H54 (cell line): ENCODE measurements around the gene GAB1.
"Not testable (repeated sequence)": the region's sequence is repeated elsewhere in the genome, so short reads cannot be mapped to it uniquely, and the experiment has no call there.

Experiments used
- DNase-seq: peaks from one replicate; pipeline ENCODE4 v3.0.0; 2011; ENCODE audit warnings: low spot score, mixed read lengths; ENCODE audit not compliant: insufficient read length
- FAIRE-seq: peaks from 3 replicates; lab custom pipeline; 2011; peaks lifted over from hg19 to GRCh38; lab: Jason Lieb, UNC
- POLR2A ChIP-seq: IDR thresholded peaks from 2 replicates; pipeline ENCODE4 v1.6.1; 2011; ENCODE audit warnings: low read depth, mild to moderate bottlenecking, low read length

The GAB1 gene

DNA sequence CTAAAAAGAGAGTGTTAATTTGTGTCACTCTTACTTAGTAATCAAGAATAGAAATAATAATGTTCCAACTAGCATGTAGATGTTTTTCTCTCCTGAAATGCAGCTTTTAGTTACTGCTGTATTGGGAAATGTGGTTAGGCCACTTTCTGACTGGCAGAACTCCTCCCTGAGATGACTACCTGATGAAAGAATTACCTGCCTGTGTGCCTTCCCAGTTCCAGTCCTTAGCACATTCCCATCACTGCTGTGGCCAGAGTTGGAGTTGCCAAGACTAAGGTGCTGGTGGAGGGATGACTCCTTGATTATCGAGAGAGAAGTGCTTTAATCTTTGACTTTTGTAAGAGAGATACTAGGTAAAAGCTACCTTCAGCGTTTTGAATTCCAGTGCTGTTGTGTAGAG, 9.5 kb downstream of the GAB1 start:
- DNase-seq (no peak), FAIRE-seq (no peak)
- TF ChIP-seq POLR2A, result no peak

DNA sequence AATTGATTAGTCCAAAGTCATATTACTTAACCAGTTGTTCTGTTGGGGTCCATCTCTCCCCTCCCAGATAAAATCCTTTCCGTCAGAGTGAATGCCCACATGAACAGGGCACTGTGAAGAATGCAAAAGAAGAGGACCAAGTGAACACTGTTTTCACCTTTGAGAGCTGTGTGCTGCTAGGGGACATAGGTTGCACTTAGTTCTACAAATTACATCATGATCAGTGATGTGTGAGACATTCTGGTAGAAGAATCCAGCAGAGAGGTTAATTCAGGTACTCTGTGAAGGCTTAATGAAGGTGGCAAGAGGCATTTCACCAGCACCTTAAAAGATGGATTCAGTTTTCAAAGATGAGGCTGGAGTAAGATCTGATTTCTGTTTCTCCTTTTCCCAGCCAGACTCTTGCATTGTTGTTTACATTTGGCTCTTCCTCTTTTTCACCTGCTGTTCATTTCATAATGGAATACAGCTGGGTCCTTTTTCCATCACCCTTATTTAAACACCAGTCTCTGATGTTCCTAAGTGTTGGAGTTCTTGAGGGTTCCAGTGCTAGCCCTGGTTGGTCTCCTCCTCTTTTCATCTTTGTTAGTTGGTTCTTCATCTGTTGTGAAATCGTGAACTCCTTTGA, 10.9 kb downstream of the GAB1 start:
- FAIRE-seq (no peak), DNase-seq (no peak)
- no peak for TF ChIP-seq POLR2A

DNA sequence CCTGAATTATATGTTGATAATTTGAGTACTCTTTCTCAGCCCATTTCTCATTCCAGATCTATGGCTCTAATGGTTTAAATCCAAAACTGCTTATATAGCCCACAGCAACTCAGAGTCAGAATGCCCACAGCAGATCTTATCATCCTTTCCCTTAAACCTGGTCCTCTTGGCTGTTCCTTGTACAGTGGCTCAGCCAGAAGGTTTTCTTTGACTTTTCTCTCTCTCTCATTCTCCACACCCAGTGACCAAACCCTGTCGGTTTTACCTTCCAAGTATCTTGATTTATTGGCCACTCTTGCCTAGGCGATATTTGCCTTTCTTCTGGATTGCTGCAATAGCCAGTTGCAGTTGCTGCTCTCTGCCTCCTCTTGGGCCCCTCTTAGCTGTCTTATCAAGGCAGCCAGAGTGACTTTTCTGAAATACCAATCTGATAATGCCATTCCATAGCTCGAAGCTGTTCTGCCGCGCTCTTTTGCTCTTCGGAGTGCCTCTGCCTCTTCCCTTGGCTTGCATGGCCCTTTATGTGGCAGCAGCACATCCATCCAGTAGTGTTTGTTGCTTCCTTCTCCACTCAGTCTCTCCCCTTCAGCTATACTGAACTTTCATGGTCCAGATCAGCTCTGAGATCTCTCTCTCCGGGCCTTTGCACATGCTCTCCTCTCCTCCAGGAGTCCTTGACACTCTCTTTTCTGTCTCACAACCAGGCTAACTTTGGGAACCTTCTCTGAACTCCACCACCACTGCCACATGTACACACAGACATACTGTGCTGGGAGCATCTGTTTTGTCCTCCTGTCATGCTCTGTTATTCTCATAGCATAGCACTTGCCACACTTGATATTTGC, 11.8 kb downstream of the GAB1 start:
- DNase-seq, result no peak
- FAIRE-seq, result no peak
- no peak for TF ChIP-seq POLR2A

DNA sequence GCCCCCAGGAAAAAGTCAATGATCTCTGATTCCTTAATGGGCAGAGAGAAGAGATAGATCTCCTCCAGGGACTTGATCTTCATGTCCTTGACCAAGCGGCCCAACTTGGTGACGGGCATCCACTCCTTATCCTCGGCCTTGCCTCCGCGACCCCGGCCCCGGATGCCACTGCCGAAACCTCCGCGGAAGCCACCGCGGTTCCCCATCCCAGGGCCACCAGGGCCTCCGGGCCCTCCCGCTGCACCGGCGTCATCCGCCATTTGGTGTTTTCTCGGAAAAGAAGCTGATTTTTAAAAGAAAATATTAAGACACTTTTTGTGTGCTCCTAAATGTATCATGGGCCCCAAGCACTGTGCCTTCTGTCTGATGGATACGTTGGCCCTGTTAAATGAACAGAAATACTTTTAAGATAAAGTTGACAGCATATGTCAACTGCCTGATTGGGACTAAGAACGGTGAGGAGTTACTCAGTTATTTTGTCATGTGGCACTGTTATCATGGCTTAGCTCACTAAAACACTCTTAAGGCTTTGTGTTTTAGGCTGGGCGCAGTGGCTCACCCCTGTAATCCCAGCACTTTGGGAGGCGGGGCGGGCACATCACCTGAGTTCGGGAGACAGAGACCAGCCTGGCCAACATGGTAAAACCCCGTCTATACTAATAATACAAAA, 13.3 kb downstream of the GAB1 start:
- not testable (repeated sequence) for FAIRE-seq, DNase-seq

DNA sequence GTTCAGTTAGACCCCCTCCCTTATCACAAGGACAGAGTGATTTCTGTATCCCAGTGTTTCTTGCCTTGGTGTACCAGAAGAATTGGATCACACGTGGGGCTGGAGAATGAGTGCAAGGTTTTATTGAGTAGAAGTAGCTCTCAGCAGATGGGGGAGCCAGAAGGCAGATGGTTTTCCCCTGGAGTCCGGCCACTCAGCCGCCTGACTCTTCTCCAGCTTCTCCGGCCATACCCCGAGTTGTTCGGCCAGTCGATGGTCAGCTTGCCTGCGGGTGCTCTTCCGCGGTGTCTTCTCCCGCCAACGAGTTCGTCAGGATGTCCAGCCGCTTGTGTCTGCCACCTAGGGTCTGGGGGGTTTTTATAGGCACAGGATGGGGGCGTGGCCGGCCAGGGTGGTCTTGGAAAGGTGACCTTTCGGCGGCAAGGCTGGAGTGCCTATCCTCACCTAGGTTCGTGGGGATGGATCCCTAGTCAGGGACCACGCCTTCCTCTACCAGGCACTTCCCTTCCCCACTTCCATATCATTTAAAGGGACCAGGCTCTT, 14.5 kb downstream of the GAB1 start:
- no peak for DNase-seq
- FAIRE-seq, result no peak
- no peak for TF ChIP-seq POLR2A

DNA sequence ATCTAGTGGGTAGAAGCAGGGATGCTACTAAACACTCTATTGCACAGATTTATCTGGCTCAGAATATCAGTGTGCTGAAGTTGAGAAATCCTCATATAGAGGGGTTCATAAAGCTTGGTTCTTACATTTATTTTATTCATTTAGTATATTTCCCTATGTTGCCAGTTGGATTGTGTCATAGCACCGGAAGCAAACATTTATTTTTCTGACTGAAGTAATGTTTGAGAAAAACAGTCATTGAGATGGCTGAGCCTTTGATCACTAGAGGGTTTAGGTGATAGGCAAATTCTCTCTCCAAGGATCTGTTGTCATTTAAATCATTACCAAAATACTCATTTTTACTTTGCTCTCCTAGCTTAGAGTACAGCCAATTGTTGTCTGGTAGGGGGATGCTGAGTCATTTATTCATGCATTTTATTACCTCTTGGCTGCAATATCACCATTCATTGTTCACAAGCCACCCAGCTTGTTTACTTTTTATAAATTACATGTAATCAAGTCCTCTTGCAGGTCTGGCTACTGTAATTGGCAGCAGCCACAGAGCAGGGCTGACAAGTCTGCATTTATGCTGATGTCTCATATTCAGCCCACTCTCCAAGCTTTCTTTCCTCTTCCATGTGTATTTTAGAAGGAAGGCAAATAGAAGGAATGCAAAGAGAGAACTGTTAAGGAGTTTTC, 15.2 kb downstream of the GAB1 start:
- TF ChIP-seq POLR2A, result no peak
- no peak for FAIRE-seq

DNA sequence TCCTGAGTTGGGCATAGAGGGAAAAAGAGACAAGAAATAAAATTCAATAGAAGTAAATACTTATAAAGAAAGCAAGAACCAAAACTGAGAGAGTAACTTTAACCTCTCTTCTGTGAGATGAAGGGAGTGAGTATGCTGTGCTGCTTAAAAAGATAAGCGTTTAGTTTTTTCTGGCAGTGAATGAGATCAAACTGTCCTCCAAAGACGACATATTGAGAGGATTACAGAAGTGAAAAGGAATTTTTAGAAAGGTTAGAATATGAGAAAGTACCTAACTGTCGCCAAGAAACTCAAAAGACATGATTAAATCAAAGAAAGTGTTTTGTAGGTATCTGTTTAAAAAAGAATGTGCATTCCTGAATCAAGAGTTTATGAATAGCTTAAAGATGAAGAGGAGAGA, 16.0 kb downstream of the GAB1 start:
- DNase-seq, result no peak
- FAIRE-seq, result no peak
- TF ChIP-seq POLR2A, result no peak

More for the DNA sequence above, 15.2 kb downstream of the GAB1 start:
- DNase-seq, result no peak

DNA sequence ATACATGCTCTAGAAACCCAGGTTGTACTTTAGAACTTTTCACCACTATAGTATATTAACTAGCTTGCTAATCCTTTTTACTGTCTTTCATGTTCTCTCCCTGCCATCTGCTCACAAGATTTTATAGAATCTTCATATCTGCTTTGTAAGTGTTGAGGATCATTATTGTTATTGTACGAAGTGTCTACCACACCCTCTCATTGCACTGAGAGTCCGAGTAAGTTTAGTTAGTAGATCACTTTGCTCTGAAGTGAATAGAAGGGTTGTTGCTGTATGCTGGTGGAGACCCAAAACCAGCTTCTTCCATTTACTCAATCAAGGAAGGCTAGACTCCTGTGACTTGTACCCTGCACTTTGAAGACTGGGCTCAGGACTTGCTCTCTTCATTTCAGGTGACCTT, 17.1 kb downstream of the GAB1 start:
- DNase-seq (no peak), FAIRE-seq (no peak)
- TF ChIP-seq POLR2A, result no peak

DNA sequence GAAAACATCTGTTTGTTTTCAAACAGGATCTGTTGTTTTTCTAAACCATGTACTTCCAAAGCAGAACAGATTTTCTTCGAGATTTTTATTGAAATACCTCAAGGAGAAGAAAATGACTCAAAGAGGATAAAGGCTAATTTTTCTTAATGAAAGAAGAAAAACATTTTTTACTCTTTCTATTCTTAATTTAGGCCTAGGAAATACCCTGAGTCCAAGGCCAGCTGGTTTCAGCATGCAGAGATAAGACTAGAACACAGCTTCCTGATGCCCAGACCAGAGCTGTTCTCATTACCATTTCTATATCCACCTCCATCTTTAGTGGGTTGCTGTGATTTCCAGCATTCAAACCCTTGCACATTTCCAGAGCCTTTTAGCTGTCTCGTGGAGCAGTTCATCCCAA, 18.3 kb downstream of the GAB1 start:
- FAIRE-seq, result no peak
- DNase-seq, result no peak
- TF ChIP-seq POLR2A, result no peak

DNA sequence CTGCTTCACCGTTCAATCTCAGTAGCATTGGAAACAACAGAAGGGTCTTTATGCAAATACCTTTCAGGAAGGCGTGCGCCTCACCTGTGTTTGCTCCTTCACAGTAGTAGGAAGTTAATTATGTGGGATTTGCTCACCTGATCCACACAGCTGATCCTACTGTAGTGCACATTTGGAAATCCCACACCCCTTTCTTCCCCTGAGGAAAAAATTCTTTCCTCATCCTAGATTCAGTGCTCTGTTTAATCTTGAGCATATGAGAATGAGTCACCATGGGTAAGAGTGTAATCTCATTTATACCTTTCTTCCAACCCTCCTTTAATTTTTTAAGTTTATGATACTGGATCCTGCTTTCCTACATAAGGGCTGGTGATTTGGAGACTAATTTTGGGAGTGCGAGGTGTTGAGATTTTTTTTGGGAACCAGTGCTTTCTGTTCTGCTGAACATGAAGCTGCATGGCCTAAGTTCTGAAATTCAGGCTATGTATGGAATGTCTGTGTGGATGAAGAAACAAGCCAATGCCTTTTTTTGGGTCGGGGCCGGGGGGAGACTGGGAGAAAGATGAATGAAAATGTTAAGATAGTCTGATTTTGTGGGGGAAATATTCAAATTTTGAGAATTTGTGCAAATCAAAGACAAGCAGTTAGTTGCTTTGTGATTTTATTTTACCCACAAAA, 19.0 kb downstream of the GAB1 start:
- no peak for DNase-seq

DNA sequence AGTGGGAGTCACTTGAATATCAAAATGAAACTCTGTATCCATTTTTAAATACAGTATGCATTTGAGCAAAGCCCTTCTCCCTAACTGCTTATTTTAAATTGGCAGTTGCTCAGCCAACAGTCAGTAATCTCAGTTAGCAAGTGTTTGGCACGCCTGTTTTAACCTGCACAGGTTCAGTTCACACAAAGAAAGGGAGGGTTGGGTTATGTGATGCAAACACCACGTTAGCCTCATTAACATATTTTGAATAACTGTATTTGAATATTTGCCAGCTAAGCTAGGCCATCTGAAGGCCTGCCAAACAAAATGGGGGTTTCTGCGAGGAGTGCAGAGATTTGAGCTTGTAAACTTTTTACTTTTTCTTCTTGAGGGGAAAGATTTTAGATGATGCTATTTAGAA, 19.8 kb downstream of the GAB1 start:
- DNase-seq (no peak), FAIRE-seq (no peak)
- no peak for TF ChIP-seq POLR2A

More for the DNA sequence above, 19.0 kb downstream of the GAB1 start:
- no peak for FAIRE-seq
- no peak for TF ChIP-seq POLR2A

DNA sequence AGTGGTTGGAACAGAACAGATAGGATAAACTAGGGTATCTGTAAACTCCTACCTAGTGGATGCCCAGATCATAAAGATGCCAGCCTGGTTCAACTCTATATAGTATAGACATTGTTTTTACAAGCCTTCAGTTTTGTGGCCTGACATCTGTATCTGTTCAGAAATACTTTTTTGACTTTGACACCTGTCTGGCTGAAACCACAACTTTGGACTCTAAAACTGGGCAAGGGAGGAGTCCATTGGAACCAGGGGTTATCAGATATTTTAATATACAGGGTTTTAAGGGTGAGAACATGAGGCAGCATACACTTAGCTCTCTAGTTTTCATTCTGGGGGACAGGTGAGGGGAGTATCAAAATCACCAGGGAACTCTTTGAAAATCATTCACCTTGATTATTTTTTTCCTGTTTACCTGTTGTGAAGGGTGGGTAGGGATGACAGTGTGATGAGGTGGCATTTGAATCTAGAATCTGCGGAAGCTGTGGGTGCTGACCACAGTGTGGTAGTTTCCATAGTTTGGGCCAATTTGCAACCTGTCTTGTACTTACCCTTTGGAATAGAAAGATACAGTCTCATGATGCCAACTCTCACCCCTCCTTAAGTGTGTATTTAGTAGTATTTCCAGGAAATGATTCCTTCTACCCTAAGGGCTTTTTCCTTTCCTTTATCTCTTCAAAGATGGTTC, 20.6 kb downstream of the GAB1 start:
- no peak for TF ChIP-seq POLR2A

More for the DNA sequence above, 20.6 kb downstream of the GAB1 start:
- FAIRE-seq, result no peak
- no peak for DNase-seq
